Adrenal gland (tissue), 12 donors: ENCODE data around the gene FNDC3B. TPM values are rescaled to one million over a fixed set of nuclear protein-coding genes. Genes with fewer than 3 reads are reported as not detected.

ENCODE experiments used
- DNase-seq, 7 donors: peaks; one replicate each; pipeline ENCODE4 v3.0.0-alpha.2; 2019 to 2020
- H3K27ac ChIP-seq, 5 donors: fragments of 200-600 bp; sonication (generic) in 4 of 5; 1 replicate in 3 of 5; 2 replicates in 2 of 5; pipeline versions ENCODE4 v1.5.1 to v1.8.0; 2016 to 2020; ENCODE audit warnings: mild to moderate bottlenecking in 1 of 5
- H3K27me3 ChIP-seq: fragments of 200-600 bp; 2 replicates; pipeline ENCODE4 v1.8.0; 2021
- H3K36me3 ChIP-seq, 2 donors: fragments of 200-600 bp; replicated peaks in 1 of 2; 1 replicate in 1 of 2; 2 replicates in 1 of 2; pipeline versions ENCODE4 v1.5.1 to v1.8.0; 2018 to 2022
- H3K4me1 ChIP-seq, 2 donors: fragments of 200-600 bp; replicated peaks in 1 of 2; 1 replicate in 1 of 2; 2 replicates in 1 of 2; pipeline versions ENCODE4 v1.5.1 to v1.8.0; 2018 to 2021
- H3K4me3 ChIP-seq, 4 donors: fragments of 200-600 bp; sonication (generic) in 3 of 4; one replicate each; pipeline ENCODE4 v1.5.1; 2016 to 2018
- H3K9me3 ChIP-seq, 3 donors: fragments of 200-600 bp; sonication (generic) in 1 of 3; replicated peaks in 1 of 3; 1 replicate in 2 of 3; 2 replicates in 1 of 3; pipeline versions ENCODE4 v1.5.1 to v1.8.0; 2016 to 2021
- CTCF ChIP-seq, 6 experiments: fragments of 450-650 bp in 4 of 6; fragments of 200-600 bp in 2 of 6; sonication (generic) in 1 of 6; IDR thresholded peaks; 1 replicate in 5 of 6; 2 replicates in 1 of 6; pipeline versions ENCODE4 v1.5.1 to v1.8.0; 2016 to 2021; ENCODE audit warnings: antibody characterized with exemption in 6 of 6, mild to moderate bottlenecking in 2 of 6, moderate library complexity in 1 of 6
- POLR2A ChIP-seq, 2 donors: fragments of 450-650 bp; IDR thresholded peaks; one replicate each; pipeline ENCODE4 v1.6.1; 2017; ENCODE audit warnings: antibody characterized with exemption in 2 of 2, mild to moderate bottlenecking in 2 of 2, moderate library complexity in 1 of 2
- WGBS, 4 donors: extraction: QIAGEN DNeasy Blood & Tissue Kit in 2 of 4; methylation state at CpG; one replicate each; pipeline versions ENCODE4 v1.1.5 to v1.1.7; 2013 to 2017; 5-methylcytosine and 5-hydroxymethylcytosine counted together
- intact Hi-C, 2 donors: fragments of 100-400 bp; cut with DNase I; formaldehyde crosslinking; loops; one replicate each; pipeline versions ENCODE4 v1.14.1 to v1.15.0; 2022 to 2023
- polyA plus RNA-seq, 3 donors: library from polyadenylated mRNA; stranded (reverse); fragments of 200-250 nt in 2 of 3; fragments of 350-450 nt in 1 of 3; fragmentation: Illumina TruSeq in 1 of 3; extraction: RNeasy Lipid Tissue Mini Kit (QIAGEN cat#74804) in 1 of 3; gene quantifications; one replicate each; pipeline ENCODE4 v1.2.3, GENCODE V29; 2013 to 2014
- total RNA-seq, 9 donors: library from RNA; depleted of rRNA in 4 of 9; stranded (reverse); fragments of >200 nt in 4 of 9; fragments of 120-200 nt in 1 of 9; fragmentation: NEBNext Ultra II Directional in 1 of 9; extraction: Animal tissue kit (Norgen Biotek cat#: 25700) in 1 of 9; gene quantifications; one replicate each; pipeline versions ENCODE4 v1.1.0 to v1.2.4, GENCODE V29; 2013 to 2023
- donor health status: healthy with polysubstance abuse.
- donor health status: Bipolar disorder and iron deficiency.
- donor health status: DM: yes; HTN: yes; CAD: no.
- donor health status: DM: no; HTN: no; CAD: no.
- donor health status: DM: no; HTN: no; CAD: no.
- donor health status: DM: yes; HTN: yes; CAD: no.

The FNDC3B gene
- total and polyA plus RNA-seq, 12 donors: 9.9 to 228 (median 105) TPM

- Histone ChIP-seq H3K4me3 (no peak overlapping the region), H3K27ac (peak overlapping the region in 2 of 5 donors; percentile 3 to 7), H3K4me1 (peaks cover 0 to 22% of the 10 kb centered on the region in 2 donors), H3K27me3 (no peaks in the 10 kb centered on the region), H3K9me3 (no peaks in the 10 kb centered on the region), H3K36me3 (peaks cover 0 to 19% of the 10 kb centered on the region in 2 donors)
- intact Hi-C loops: loop anchor here in 1 of 2 donors (10.0 kb wide), 1 partner anchor 109 kb away; no protein-coding TSS in a partner anchor
- WGBS, 4 donors: 41 to 54% (median 48%) methylated on average over 2 of the region's 2 CpGs
- peak in 3 of 7 donors; percentile 38 to 44 (median 41) for DNase-seq
- TF ChIP-seq CTCF (IDR thresholded peaks at IDR 0.05) (no peak), POLR2A (IDR thresholded peaks at IDR 0.05) (no peak)
Observed at GRCh38 chr3:172355836-172356235, 316.5 kb downstream of the FNDC3B start.

GRCh38 chr3:172356427-172356826 is 317.0 kb downstream of the FNDC3B start:
- intact Hi-C loops: loop anchor here in 1 of 2 donors (10.0 kb wide), 1 partner anchor 108 kb away; no protein-coding TSS in a partner anchor
- Histone ChIP-seq H3K4me3 (no peak overlapping the region), H3K4me1 (peaks cover 0 to 22% of the 10 kb centered on the region in 2 donors), H3K9me3 (no peaks in the 10 kb centered on the region), H3K36me3 (peaks cover 0 to 19% of the 10 kb centered on the region in 2 donors), H3K27ac (peak overlapping the region in 1 of 5 donors; percentile 7), H3K27me3 (no peaks in the 10 kb centered on the region)
- TF ChIP-seq CTCF (IDR thresholded peaks at IDR 0.05) (no peak), POLR2A (IDR thresholded peaks at IDR 0.05) (no peak)
- no peak for DNase-seq
- WGBS, 4 donors: 80 to 98% (median 96%) methylated on average over 5 of the region's 5 CpGs

GRCh38 chr3:172357850-172358754 is 318.7 kb downstream of the FNDC3B start:
- TF ChIP-seq POLR2A (IDR thresholded peaks at IDR 0.05) (no peak), CTCF (IDR thresholded peaks at IDR 0.05) (no peak)
- WGBS, 4 donors: 68 to 81% (median 74%) methylated on average over 6 of the region's 6 CpGs
- Histone ChIP-seq H3K27ac (no peak overlapping the region), H3K9me3 (no peaks in the 10 kb centered on the region), H3K4me3 (no peak overlapping the region), H3K4me1 (peaks cover 0 to 22% of the 10 kb centered on the region in 2 donors), H3K36me3 (peaks cover 0 to 28% of the 10 kb centered on the region in 2 donors), H3K27me3 (no peaks in the 10 kb centered on the region)
- intact Hi-C loops: loop anchor here in 1 of 2 donors (10.0 kb wide), 1 partner anchor 107 kb away; no protein-coding TSS in a partner anchor
- DNase-seq: peak in 1 of 7 donors; percentile 34

DNA sequence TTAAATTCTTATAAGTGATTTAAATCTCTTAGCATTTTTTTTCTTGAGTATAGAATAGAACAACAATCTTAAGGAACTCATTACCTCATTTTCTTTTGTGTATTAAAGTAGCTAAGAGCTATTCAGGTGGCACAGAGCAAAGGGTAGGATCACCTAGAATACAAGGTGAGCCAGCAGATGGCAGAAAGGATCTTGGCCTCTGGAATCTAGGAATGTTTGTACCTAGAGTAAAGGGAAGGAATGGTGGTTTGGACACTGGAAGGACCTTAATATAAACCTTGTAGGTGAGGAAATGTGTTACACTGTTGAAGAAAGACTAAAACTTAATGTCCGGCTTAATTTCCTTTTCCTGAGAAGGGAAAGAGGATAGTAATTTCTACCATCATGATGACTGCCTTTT is 319.9 kb downstream of the FNDC3B start:
- Histone ChIP-seq H3K4me3 (no peak overlapping the region), H3K36me3 (peaks cover 0 to 23% of the 10 kb centered on the region in 2 donors), H3K4me1 (peaks cover 0 to 22% of the 10 kb centered on the region in 2 donors), H3K9me3 (no peaks in the 10 kb centered on the region), H3K27me3 (no peaks in the 10 kb centered on the region), H3K27ac (no peak overlapping the region)
- intact Hi-C loops: loop anchor here in 1 of 2 donors (10.0 kb wide), 1 partner anchor 106 kb away; no protein-coding TSS in a partner anchor
- no peak for TF ChIP-seq CTCF (IDR thresholded peaks at IDR 0.05)
- TF ChIP-seq POLR2A (IDR thresholded peaks at IDR 0.05): no peak
- DNase-seq: no peak
- WGBS, 4 donors: 94 to 100% (median 94%) methylated on average over 1 of the region's 1 CpG
